Measurements from ENCODE around the gene EYS. TPM values are rescaled to one million over a fixed set of nuclear protein-coding genes. Genes with fewer than 3 reads are reported as not detected.

The EYS gene
- polyA plus RNA-seq, 2 of the 4 experiments (the other 2 are of a cell fraction), result 0.03 to 0.06 TPM

- peak overlapping the region; percentile 24; the same call in 1 of the 3 replicates for H3K4me3 ChIP-seq
These were observed 1901.0 kb downstream of the EYS start for GRCh38 chr6:63805808-63806572.

GRCh38 chr6:63805345-63805744 lies 1901.7 kb downstream of the EYS start:
- DNase-seq (ENCODE audit: low read depth in 1 of 2, low spot score in 1 of 2), result no peak
- peak overlapping the region; percentile 77 for H3K4me2 ChIP-seq
- TF ChIP-seq ZFP36 (IDR thresholded peaks at IDR 0.05; ENCODE audit: borderline replicate concordance, partially characterized antibody) (no peak), RARB (CRISPR knock-in tag; IDR thresholded peaks at IDR 0.05) (no peak), GATA3 (IDR thresholded peaks at IDR 0.05; ENCODE audit: borderline replicate concordance) (no peak), HEYL (CRISPR knock-in tag; IDR thresholded peaks at IDR 0.05) (no peak), ESRRA (IDR thresholded peaks at IDR 0.05; ENCODE audit: borderline replicate concordance, low read length) (no peak), JUN (IDR thresholded peaks at IDR 0.05) (no peak), REST (IDR thresholded peaks at IDR 0.05) (no peak), CBX8 (IDR thresholded peaks at IDR 0.05) (no peak), EP300 (IDR thresholded peaks at IDR 0.05) (no peak), CHD2 (IDR thresholded peaks at IDR 0.05; ENCODE audit: low read length, partially characterized antibody) (no peak), FOSL2 (IDR thresholded peaks at IDR 0.05) (no peak), FOSL2 (CRISPR knock-in tag; IDR thresholded peaks at IDR 0.05) (no peak), HOXB13 (CRISPR knock-in tag; IDR thresholded peaks at IDR 0.05; ENCODE audit: low read depth) (no peak)
- H3K27ac ChIP-seq, result peak overlapping the region; percentile 84 to 85
- peaks cover 31% of the 10 kb centered on the region for H3K4me1 ChIP-seq
- CTCF ChIA-PET, result no interaction called here
- no peaks in the 10 kb centered on the region for H3K9me3 ChIP-seq
- WGBS (ENCODE audit: missing lambda C conversion rate), result 93% methylated on average over 3 of the region's 3 CpGs
- POLR2A ChIA-PET, result no interaction called here
- ATAC-seq, result no peak
- no peak overlapping the region for H3K4me3 ChIP-seq
- no peak for FAIRE-seq

More at GRCh38 chr6:63805808-63806572, 1901.0 kb downstream of the EYS start:
- FAIRE-seq (peak; percentile 39), DNase-seq (ENCODE audit: low read depth in 1 of 2, low spot score in 1 of 2) (peak; percentile 14 to 86), ATAC-seq (peak; percentile 95 to 97)
- H3K4me1 ChIP-seq, result peaks cover 31% of the 10 kb centered on the region
- CTCF ChIA-PET, result no interaction called here
- H3K4me2 ChIP-seq, result peak overlapping the region; percentile 77
- WGBS (ENCODE audit: missing lambda C conversion rate), result 13% methylated on average over 5 of the region's 5 CpGs
- H3K9me3 ChIP-seq, result no peaks in the 10 kb centered on the region
- TF ChIP-seq HOXB5 (CRISPR knock-in tag; IDR thresholded peaks at IDR 0.05), result peak; percentile 97
- peak; percentile 79 for TF ChIP-seq MAFK (IDR thresholded peaks at IDR 0.05; ENCODE audit: partially characterized antibody)
- TF ChIP-seq BCL3 (IDR thresholded peaks at IDR 0.05), result peak; percentile 99
- TF ChIP-seq BHLHE40 (IDR thresholded peaks at IDR 0.05; ENCODE audit: low read depth, low read length), result no peak
- TF ChIP-seq RFX5 (IDR thresholded peaks at IDR 0.05), result 0 out of 2 replicates have a peak, but pooled peaks have one; percentile 29
- TF ChIP-seq CHD2 (IDR thresholded peaks at IDR 0.05; ENCODE audit: low read length, partially characterized antibody), result no peak
- TF ChIP-seq ZFP36 (IDR thresholded peaks at IDR 0.05; ENCODE audit: borderline replicate concordance, partially characterized antibody), result peak; percentile 30
- TF ChIP-seq JUN (IDR thresholded peaks at IDR 0.05), result peak; percentile 95 to 98
- no peak for TF ChIP-seq HOXB13 (CRISPR knock-in tag; IDR thresholded peaks at IDR 0.05; ENCODE audit: low read depth)
- peak; percentile 90 for TF ChIP-seq FOSL2 (IDR thresholded peaks at IDR 0.05)
- TF ChIP-seq FOSL2 (CRISPR knock-in tag; IDR thresholded peaks at IDR 0.05), result peak; percentile 95
- no peak for TF ChIP-seq HEYL (CRISPR knock-in tag; IDR thresholded peaks at IDR 0.05)
- no peak for TF ChIP-seq POLR2AphosphoS2 (conservative IDR thresholded peaks at IDR 0.05; ENCODE audit: low read length)
- peak; percentile 99 for TF ChIP-seq JUNB (IDR thresholded peaks at IDR 0.05)
- no peak for TF ChIP-seq RNF2 (IDR thresholded peaks at IDR 0.05; ENCODE audit: borderline replicate concordance, low read depth)
- 0 out of 2 replicates have a peak, but pooled peaks have one; percentile 52 for TF ChIP-seq ZSCAN20 (CRISPR knock-in tag; IDR thresholded peaks at IDR 0.05)
- no peak for TF ChIP-seq ATOH8 (CRISPR knock-in tag; IDR thresholded peaks at IDR 0.05; ENCODE audit: low read depth)
- no peak for TF ChIP-seq CHD4 (IDR thresholded peaks at IDR 0.05; ENCODE audit: borderline replicate concordance)
- TF ChIP-seq RAD21 (conservative IDR thresholded peaks at IDR 0.05 in 1 of 2, IDR thresholded peaks at IDR 0.05 in 1 of 2), result 0 out of 5 replicates have a peak, but pooled peaks of 1 of the 2 experiments have one; percentile 15
- no peak for TF ChIP-seq RARB (CRISPR knock-in tag; IDR thresholded peaks at IDR 0.05)
- peak; percentile 92 for TF ChIP-seq GATA3 (IDR thresholded peaks at IDR 0.05; ENCODE audit: borderline replicate concordance)
- TF ChIP-seq CEBPB (IDR thresholded peaks at IDR 0.05), result peak; percentile 96 to 99
- TF ChIP-seq PBX3 (IDR thresholded peaks at IDR 0.05), result peak; percentile 19; the same call in 1 of the 2 replicates
- peak; percentile 99 for TF ChIP-seq HES2 (IDR thresholded peaks at IDR 0.05)
- peak; percentile 94 for TF ChIP-seq EP300 (IDR thresholded peaks at IDR 0.05)
- POLR2A ChIA-PET, result interaction anchor here (0.7 kb wide), 1 partner anchor 34 kb away, joined by 3 read pairs; no protein-coding TSS in a partner anchor
- peak overlapping the region; percentile 84 to 85 for H3K27ac ChIP-seq

Data from A549 (cell line).